Gastroesophageal sphincter (tissue), 4 donors: ENCODE measurements around the gene COLEC11. TPM values are rescaled to one million over a fixed set of nuclear protein-coding genes. Genes with fewer than 3 reads are reported as not detected.

Source experiments
- ATAC-seq: fragments of 150-250 bp; one replicate; pipeline ENCODE4 v1.9.1; 2016; ENCODE audit warnings: mild to moderate bottlenecking, moderate library complexity
- H3K27ac ChIP-seq, 4 donors: fragments of 200-600 bp; sonication (generic) in 3 of 4; 1 replicate in 3 of 4; 2 replicates in 1 of 4; pipeline ENCODE4 v1.5.1; 2016 to 2019
- H3K27me3 ChIP-seq: fragments of 200-600 bp; sonication (generic); one replicate; pipeline ENCODE4 v1.5.1; 2019
- H3K36me3 ChIP-seq, 2 donors: fragments of 200-600 bp; sonication (generic); one replicate each; pipeline ENCODE4 v1.5.1; 2019; ENCODE audit warnings: control low read depth in 1 of 2
- H3K4me1 ChIP-seq, 3 donors: fragments of 200-600 bp; sonication (generic); 1 replicate in 2 of 3; 2 replicates in 1 of 3; pipeline ENCODE4 v1.5.1; 2016 to 2019; ENCODE audit warnings: control low read depth in 2 of 3
- H3K4me3 ChIP-seq, 2 donors: fragments of 200-600 bp; sonication (generic); one replicate each; pipeline ENCODE4 v1.5.1; 2019; ENCODE audit warnings: mild to moderate bottlenecking in 1 of 2, moderate library complexity in 1 of 2
- H3K9me3 ChIP-seq, 3 donors: fragments of 200-600 bp; sonication (generic); one replicate each; pipeline ENCODE4 v1.5.1; 2017 to 2019; ENCODE audit warnings: control low read depth in 2 of 3
- CTCF ChIP-seq, 4 experiments: fragments of 200-600 bp in 2 of 4; fragments of 450-650 bp in 2 of 4; sonication (generic) in 1 of 4; IDR thresholded peaks; one replicate each; pipeline ENCODE4 v1.5.1; 2017 to 2019; ENCODE audit warnings: antibody characterized with exemption in 4 of 4, mild to moderate bottlenecking in 2 of 4, moderate library complexity in 2 of 4
- EP300 ChIP-seq: sonication (generic); formaldehyde crosslinking; IDR thresholded peaks from one replicate; pipeline ENCODE4 v1.6.1; 2017; ENCODE audit warnings: antibody characterized with exemption, mild to moderate bottlenecking
- POLR2A ChIP-seq, 2 donors: fragments of 450-650 bp; IDR thresholded peaks; one replicate each; pipeline ENCODE4 v1.6.1; 2017; ENCODE audit warnings: antibody characterized with exemption in 2 of 2, mild to moderate bottlenecking in 2 of 2, moderate library complexity in 1 of 2
- POLR2AphosphoS5 ChIP-seq: sonication (generic); formaldehyde crosslinking; IDR thresholded peaks from one replicate; pipeline ENCODE4 v1.6.1; 2017; ENCODE audit warnings: antibody characterized with exemption
- WGBS, 2 donors: methylation state at CpG; one replicate each; pipeline ENCODE4 v1.1.5; 2018; ENCODE audit warnings: low coverage in 1 of 2; 5-methylcytosine and 5-hydroxymethylcytosine counted together
- total RNA-seq, 4 donors: library from RNA; depleted of rRNA; stranded (reverse); fragments of >200 nt; gene quantifications; one replicate each; pipeline ENCODE4 v1.1.0, GENCODE V29; 2016

The COLEC11 gene
- total RNA-seq, 4 donors from 2014 or later, result 0.57 to 5.0 (median 3.1) TPM

- H3K27me3 ChIP-seq, result no peaks in the 10 kb centered on the region
- 20 to 100% methylated on average over 1 to 7 of the region's 26 CpGs for WGBS, 2 donors
Measured at GRCh38 chr2:3631851-3632659, 37.1 kb downstream of the COLEC11 start.

GRCh38 chr2:3633089-3633981, 38.4 kb downstream of the COLEC11 start:
- peaks cover 0 to 27% (median 0%) of the 10 kb centered on the region in 3 donors for H3K4me1 ChIP-seq
- H3K4me3 ChIP-seq, result no peak overlapping the region
- H3K27me3 ChIP-seq, result no peaks in the 10 kb centered on the region
- WGBS, 2 donors, result 75 to 95% methylated on average over 4 to 8 of the region's 33 CpGs
- H3K9me3 ChIP-seq, result no peaks in the 10 kb centered on the region
- no peak for ATAC-seq
- no peak for TF ChIP-seq CTCF (IDR thresholded peaks at IDR 0.05)
- TF ChIP-seq EP300, result no peak
- no peak for TF ChIP-seq POLR2AphosphoS5
- TF ChIP-seq POLR2A (IDR thresholded peaks at IDR 0.05), result no peak
- H3K36me3 ChIP-seq, result no peaks in the 10 kb centered on the region
- H3K27ac ChIP-seq, result no peak overlapping the region

More at GRCh38 chr2:3631851-3632659, 37.1 kb downstream of the COLEC11 start:
- peaks cover 0 to 33% (median 0%) of the 10 kb centered on the region in 3 donors for H3K4me1 ChIP-seq
- no peaks in the 10 kb centered on the region for H3K9me3 ChIP-seq
- no peaks in the 10 kb centered on the region for H3K36me3 ChIP-seq
- no peak overlapping the region for H3K27ac ChIP-seq
- no peak for ATAC-seq
- no peak overlapping the region for H3K4me3 ChIP-seq
- TF ChIP-seq EP300 (no peak), POLR2AphosphoS5 (no peak), POLR2A (IDR thresholded peaks at IDR 0.05) (no peak), CTCF (IDR thresholded peaks at IDR 0.05) (no peak)

- ATAC-seq, result no peak
- Histone ChIP-seq H3K27ac (no peak overlapping the region), H3K9me3 (no peaks in the 10 kb centered on the region), H3K4me3 (no peak overlapping the region), H3K4me1 (peaks cover 0 to 19% (median 0%) of the 10 kb centered on the region in 3 donors), H3K27me3 (no peaks in the 10 kb centered on the region), H3K36me3 (no peaks in the 10 kb centered on the region)
- WGBS, 2 donors, result 80 to 86% methylated on average over 1 to 6 of the region's 11 CpGs
- TF ChIP-seq CTCF (IDR thresholded peaks at IDR 0.05), result no peak
- no peak for TF ChIP-seq POLR2A (IDR thresholded peaks at IDR 0.05)
- TF ChIP-seq EP300, result no peak
- TF ChIP-seq POLR2AphosphoS5, result no peak
Measured at GRCh38 chr2:3633982-3634595, 39.2 kb downstream of the COLEC11 start.

GRCh38 chr2:3634596-3635121, 39.7 kb downstream of the COLEC11 start:
- H3K27ac ChIP-seq, result no peak overlapping the region
- TF ChIP-seq CTCF (IDR thresholded peaks at IDR 0.05) (no peak), POLR2AphosphoS5 (no peak), POLR2A (IDR thresholded peaks at IDR 0.05) (no peak)
- no peaks in the 10 kb centered on the region for H3K36me3 ChIP-seq
- H3K4me1 ChIP-seq, result peaks cover 0 to 14% (median 0%) of the 10 kb centered on the region in 3 donors
- ATAC-seq, result no peak
- H3K4me3 ChIP-seq, result no peak overlapping the region
- no peaks in the 10 kb centered on the region for H3K27me3 ChIP-seq
- H3K9me3 ChIP-seq, result no peaks in the 10 kb centered on the region
- WGBS, 2 donors, result 68 to 89% methylated on average over 3 of the region's 12 CpGs
